Omental fat pad (tissue), 4 donors: ENCODE data around the gene CMTM4. TPM values are rescaled to one million over a fixed set of nuclear protein-coding genes. Genes with fewer than 3 reads are reported as not detected.

Experiments used
- ATAC-seq: fragments of 150-250 bp; one replicate; pipeline ENCODE4 v1.9.1; 2016; ENCODE audit warnings: mild to moderate bottlenecking, moderate library complexity; ENCODE audit not compliant: low FRiP score
- DNase-seq: peaks from one replicate; pipeline ENCODE4 v3.0.0-alpha.2; 2019; ENCODE audit warnings: low spot score
- total RNA-seq, 4 donors: library from RNA; depleted of rRNA; stranded (reverse); fragments of >200 nt; gene quantifications; one replicate each; pipeline ENCODE4 v1.1.0, GENCODE V29; 2016
- TF ChIP-seq, protein P1 (sequence below), 3 donors: fragments of 450-650 bp; IDR thresholded peaks; one replicate each; pipeline ENCODE4 v1.5.1; 2016 to 2017; ENCODE audit warnings: antibody characterized with exemption in 3 of 3, mild to moderate bottlenecking in 3 of 3, moderate library complexity in 2 of 3

The CMTM4 gene
- total RNA-seq, 4 donors from 2014 or later = 12.6 to 29.9 (median 23.8) TPM

DNA sequence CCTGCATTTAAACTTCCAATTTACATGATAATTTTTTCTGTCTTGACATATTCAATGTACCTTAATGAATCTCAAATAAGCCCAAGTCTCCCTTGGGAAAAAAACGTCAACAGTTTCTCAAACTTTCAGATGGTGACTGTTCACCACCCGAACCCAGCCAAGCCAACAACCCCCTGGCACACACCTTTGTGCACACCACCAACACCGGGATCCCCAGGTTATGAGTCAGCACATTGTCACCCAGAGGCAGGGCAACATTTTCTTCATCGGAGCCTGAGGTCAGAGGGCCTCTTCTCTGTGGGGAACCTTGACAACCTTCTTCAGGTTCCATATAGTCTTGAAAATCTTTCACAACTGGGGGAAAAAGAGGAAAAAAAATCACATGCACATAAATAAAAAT is 39.3 kb upstream of the CMTM4 start:
- no peak for DNase-seq
- TF ChIP-seq, protein P1, sequence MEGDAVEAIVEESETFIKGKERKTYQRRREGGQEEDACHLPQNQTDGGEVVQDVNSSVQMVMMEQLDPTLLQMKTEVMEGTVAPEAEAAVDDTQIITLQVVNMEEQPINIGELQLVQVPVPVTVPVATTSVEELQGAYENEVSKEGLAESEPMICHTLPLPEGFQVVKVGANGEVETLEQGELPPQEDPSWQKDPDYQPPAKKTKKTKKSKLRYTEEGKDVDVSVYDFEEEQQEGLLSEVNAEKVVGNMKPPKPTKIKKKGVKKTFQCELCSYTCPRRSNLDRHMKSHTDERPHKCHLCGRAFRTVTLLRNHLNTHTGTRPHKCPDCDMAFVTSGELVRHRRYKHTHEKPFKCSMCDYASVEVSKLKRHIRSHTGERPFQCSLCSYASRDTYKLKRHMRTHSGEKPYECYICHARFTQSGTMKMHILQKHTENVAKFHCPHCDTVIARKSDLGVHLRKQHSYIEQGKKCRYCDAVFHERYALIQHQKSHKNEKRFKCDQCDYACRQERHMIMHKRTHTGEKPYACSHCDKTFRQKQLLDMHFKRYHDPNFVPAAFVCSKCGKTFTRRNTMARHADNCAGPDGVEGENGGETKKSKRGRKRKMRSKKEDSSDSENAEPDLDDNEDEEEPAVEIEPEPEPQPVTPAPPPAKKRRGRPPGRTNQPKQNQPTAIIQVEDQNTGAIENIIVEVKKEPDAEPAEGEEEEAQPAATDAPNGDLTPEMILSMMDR (IDR thresholded peaks at IDR 0.05) = no peak
- ATAC-seq = no peak

DNA sequence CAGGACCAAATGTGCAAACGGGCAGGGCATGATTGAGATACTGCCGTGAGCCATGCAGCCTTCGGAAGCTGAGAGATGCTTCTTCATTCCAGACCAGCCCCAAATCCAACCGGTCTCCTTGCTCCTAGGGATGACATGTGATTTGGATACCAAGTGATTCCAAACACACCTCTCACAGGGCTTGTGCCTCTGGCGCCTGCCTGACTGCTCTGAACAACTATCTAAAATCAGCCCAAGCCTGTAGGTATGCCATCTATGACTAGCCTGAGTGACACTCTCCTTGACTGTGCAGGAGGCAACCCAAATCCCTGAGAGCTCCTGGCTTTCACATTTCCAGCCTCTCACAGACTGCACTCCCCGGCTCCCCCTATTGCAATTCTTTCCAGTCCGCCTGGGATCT is 34.6 kb upstream of the CMTM4 start:
- TF ChIP-seq, protein P1 (IDR thresholded peaks at IDR 0.05) = no peak
- no peak for DNase-seq
- no peak for ATAC-seq

DNA sequence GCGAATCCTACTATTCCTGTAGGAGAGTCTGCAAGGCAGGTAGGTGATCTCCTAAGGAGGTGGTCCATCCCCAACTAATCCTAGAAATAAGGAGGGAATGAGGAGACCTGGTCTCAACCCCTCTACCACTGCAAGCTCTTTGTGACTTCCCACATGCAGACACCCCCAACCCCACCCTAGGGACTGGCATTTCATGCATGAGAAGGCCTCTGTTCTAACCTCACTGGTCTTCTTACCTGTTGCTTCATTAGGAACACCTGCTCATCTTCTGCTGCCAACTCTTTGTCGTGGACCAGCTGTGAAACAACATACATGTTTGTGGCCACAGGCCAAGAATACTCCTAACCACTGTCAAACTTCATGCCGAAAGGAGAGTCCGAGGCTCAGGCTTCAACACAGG is 32.3 kb upstream of the CMTM4 start:
- TF ChIP-seq, protein P1 (IDR thresholded peaks at IDR 0.05) = no peak
- ATAC-seq (no peak), DNase-seq (no peak)

DNA sequence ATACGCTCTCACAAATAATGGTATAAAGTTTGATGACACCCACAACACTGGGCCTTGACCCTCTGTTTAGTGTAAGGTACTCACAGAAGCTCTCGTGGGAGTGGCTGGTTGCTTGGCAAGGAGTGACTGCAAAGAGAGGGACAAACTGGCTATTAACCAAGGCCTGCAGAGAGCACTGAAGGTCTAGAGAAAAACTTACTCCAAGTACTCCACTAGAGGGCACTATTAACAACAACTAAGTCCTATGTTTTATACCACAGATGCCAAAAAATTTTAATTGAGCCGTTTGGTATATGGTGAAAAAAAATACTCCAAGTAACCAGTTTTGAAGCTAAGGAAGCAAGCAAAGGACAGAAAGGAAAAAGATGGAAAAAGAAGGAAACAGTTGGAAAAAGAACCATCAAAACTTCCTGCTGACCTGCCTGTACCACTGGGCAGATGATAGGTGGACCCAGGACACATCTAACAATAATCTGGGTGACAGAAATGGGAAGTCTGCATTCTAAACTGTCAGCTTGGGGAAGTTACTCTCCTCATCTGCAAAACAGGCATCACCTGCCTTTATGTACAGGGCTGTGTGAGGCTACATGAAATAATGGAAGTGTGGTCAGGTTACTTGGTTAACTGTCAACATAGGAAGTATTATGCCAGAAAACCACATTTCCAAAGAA is 31.7 kb upstream of the CMTM4 start:
- TF ChIP-seq, protein P1 (IDR thresholded peaks at IDR 0.05) = peak in 1 of 3 donors; percentile 14
- ATAC-seq = no peak
- no peak for DNase-seq

DNA sequence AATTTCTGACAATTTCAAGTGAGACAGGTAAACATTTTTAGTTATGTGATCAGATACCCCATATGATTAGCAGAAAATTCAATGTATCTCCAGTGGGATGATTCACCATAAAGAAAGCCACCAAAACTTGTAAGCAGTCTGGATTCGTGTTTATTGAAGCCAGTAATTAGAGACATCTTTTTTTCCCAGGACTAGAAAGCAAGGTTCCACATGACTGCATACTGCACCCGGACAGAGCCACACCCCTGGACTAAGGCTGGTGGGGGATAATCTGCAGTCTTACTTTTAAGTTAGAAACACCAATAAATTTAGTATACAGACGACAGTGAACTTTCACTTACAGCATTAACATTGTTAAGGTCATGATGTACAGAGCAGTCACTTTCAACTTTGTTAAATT is 24.2 kb upstream of the CMTM4 start:
- TF ChIP-seq, protein P1 (IDR thresholded peaks at IDR 0.05) = no peak
- ATAC-seq = no peak
- DNase-seq = no peak

DNA sequence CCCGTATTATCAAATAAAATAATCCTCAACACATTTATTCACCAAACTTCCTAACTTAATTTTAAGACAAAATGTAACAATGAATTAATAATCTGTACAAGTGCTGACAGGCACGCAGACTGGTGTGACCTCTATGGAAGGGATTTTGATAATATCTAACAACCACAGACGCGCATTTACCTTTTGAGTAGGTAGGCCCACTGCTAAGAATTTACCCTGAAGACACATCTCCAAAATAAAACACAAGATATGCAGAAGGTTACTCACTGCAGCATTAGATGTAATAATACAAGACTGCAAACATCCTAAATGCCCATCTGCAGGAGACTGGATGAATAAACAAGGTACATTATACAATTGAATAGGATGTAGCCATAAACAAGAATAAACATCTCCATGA is 22.7 kb upstream of the CMTM4 start:
- ATAC-seq (no peak), DNase-seq (no peak)
- TF ChIP-seq, protein P1 (IDR thresholded peaks at IDR 0.05) = no peak

DNA sequence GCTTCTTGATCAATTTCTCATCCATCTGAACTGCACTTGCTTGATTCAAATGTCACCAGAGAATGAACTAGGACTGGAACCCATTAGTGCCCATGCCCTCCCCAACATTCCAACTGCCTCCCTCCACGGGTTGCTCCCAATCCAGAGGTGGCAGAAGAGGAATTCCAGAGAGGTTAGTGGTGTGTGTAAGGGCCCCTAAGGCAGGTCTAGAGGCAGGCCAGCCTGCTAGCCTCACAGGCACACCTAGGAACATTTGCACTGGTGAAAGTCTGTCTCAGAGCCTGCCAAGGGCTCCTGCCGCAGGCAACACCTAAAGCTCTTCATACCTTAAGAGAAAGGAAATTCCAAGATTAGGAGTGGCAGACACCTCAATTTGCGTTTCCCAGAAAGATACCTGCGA is 21.2 kb upstream of the CMTM4 start:
- no peak for ATAC-seq
- TF ChIP-seq, protein P1 (IDR thresholded peaks at IDR 0.05) = no peak
- DNase-seq = no peak
